GM10847 (cell line): ENCODE measurements around the gene TRIM63.

Experiments
- POLR2A ChIP-seq: IDR thresholded peaks from 2 replicates; pipeline ENCODE4 v1.6.1; 2011; ENCODE audit not compliant: insufficient read length; ENCODE audit errors: extremely low read depth

The TRIM63 gene

DNA sequence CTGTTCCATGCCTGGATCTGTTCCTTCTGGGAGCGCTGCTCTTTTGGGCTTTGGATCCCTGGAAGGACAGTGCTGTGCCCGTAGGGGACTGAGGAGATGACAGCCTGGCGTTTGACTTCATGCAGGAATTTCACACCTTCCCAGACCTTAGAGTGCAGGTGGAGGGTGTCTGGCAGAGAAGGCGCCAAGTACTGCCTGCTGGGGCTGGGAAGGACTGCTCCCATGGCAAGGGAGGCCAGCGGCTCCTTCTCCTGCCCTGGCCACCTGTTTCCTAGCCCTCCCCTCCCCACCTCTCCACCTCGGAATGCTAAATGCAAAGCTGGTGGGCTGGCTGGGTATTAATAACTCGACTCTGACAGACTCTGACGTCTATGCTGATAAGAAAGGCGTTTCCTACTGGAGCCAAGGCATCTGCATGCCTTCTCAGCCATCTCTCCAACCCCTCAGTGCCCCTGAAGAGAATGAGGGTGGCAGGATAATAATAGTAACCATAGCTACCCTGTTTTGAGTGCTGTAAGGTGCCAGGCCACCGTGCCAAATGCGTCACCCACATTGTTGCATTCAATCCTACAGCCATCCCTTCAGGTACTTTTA is 26.7 kb upstream of the TRIM63 start:
- no peak for TF ChIP-seq POLR2A

DNA sequence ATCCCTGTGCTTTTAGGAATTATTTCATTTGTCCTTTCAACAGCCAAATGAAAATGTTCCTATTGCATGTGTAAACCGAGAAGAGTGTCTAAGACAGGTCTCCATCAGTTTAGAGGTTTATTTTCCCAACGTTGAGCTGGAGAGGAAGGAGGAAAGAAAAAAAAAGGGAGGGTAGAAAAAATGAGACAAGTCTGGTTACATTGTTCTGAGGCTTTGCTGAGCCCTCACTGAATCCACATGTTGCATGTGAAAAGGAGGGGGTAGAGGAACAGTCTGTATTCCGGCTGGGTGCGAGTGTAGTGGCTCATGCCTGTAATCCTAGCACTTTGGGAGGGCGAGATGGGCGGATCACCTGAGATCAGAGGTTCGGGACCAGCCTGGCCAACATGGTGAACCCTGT is 25.0 kb upstream of the TRIM63 start:
- no peak for TF ChIP-seq POLR2A

DNA sequence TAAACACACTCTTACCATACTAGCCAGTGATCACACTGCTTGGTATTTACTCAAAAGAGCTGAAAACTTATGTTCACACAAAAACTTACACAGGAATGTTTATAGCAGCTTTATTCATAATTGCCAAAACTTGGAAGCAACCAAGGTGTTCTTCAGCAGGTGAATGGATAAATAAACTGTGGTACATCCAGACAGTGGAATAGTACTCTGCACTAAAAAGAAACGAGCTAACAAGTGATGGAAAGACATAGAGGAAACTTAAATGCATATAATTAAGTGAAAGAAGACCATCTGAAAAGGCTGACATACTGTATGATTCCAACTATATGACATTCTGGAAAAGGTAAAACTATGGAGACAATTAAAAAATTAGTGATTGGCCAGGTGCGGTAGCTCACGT is 23.5 kb upstream of the TRIM63 start:
- TF ChIP-seq POLR2A = no peak

DNA sequence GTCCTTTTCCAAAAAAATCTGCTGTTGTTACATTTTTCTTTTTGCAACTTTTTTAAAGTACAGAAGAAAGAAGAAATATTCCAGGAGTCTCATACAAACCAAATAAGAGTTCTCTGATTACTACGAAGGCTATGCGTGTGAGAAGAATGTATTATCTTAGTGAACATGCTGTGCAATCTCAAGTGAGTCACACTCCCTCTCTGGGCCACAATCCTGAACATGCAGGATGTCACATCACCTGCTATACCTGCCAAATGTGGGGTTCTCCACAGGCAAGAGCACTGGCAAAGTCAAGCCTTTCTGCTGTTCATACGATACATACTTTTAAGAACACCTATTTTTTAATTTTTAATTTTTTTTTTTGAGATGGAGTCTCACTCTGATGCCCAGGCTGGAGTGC is 21.7 kb upstream of the TRIM63 start:
- no peak for TF ChIP-seq POLR2A

DNA sequence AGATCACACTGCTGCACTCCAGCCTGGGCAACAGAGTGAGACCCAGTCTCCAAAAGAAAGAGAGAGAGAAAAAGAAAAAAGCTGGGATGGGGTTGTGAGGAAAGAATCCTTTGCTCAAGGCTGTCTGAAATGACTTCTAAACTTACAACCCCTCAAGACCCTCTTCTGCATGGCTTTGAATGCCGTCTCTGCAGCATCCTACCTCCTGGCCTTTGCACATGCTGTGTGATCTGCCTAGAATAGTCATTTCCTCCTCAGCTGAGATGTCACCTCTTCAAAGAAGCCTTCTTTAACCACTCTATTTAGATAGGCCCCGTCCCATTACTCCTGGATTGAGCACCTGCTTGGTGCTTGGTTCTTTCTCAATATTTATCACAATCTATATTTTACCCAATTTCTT is 17.4 kb upstream of the TRIM63 start:
- no peak for TF ChIP-seq POLR2A

DNA sequence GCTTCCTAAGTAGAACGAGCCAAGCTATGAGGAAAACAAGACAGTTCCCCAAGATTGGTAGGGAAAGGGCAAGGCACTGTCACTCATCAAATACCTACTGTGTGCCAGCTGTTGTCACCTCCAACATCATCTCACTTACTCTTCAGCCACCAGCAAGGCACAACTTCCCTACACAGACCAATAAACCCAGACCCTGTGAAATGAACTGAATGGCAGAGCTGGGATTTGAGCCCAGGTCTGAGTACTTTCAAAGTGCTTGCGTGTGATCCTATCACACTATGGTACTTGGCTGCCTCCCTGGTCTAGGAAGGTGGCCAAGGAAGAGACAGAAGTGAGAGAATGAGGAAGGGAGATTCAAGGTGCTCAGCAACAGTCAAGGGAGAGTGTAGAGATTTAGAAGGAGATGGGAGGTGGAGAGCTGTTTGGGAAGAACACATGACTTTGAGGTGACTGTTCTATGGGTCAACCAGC is 16.7 kb upstream of the TRIM63 start:
- no peak for TF ChIP-seq POLR2A

DNA sequence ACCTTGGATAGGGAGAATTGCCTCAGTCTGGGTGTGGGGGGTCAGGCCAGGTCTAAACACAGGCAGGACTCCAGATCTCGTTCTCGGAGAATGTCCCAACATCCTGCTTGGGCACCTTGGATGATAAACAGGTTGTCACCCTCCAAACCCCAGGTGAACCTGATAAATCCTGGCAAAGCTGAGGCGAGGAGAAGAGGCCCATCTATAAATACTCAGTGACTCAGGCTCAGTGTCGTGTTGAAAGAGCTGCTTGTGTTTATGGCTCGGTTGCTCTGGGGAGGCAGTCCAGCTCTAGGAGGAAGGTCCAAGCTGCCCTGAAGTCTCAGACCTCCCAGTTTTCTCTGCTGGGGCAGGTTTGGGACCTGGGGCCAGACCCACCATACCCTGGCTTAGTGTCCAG is 15.8 kb upstream of the TRIM63 start:
- TF ChIP-seq POLR2A = no peak

DNA sequence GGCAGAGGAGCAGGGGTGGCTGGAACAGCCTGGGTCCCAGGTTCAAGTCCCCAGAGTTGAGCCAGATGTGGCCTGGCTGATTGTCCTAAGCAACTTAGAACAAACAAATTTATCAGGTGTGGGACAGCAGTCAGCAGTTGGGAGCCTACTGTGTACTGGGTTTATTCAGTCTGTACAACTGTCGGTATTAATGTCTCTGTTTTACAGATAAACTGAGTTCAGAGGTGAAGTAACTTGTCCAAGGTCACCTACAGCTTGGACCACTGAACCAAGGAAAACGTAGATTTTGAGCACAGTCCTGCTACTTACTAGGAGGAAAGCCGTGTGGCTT is 14.6 kb upstream of the TRIM63 start:
- TF ChIP-seq POLR2A = no peak

DNA sequence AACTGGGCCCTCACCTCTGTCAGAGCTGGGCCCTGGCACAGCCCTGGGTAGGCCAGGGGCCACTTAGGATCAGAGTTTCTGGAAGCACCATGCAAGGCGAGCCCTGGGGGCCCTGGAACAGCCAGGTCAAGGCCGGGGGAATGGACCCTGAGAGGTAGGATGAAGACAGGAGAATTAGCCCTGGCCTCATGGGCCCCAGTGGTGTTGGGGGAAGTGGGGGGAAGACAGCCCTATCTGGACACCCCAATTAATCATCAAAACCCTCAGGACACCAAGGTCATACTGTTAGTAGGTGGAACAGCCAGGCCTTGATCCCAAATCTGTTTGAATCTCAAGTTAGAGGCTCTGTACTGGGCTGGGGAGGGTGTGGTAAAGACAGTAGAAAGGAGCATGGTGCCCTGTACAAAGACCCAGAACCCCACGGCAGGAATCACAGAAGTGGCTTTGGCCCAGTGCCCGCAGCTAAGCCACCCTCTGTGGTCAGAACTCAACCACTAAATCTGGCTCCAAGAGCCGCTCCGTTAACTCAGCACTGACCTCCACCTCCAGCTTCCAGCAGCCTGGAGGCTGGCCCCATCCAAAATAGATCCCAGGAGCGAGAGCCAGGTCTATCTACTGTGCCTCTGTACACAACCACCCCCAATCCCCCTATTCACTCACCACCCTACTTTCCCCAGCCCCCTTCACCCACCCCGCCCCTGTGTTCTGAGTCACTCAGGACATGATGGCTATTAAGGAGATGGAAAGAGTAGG is 14.0 kb upstream of the TRIM63 start:
- TF ChIP-seq POLR2A = no peak

DNA sequence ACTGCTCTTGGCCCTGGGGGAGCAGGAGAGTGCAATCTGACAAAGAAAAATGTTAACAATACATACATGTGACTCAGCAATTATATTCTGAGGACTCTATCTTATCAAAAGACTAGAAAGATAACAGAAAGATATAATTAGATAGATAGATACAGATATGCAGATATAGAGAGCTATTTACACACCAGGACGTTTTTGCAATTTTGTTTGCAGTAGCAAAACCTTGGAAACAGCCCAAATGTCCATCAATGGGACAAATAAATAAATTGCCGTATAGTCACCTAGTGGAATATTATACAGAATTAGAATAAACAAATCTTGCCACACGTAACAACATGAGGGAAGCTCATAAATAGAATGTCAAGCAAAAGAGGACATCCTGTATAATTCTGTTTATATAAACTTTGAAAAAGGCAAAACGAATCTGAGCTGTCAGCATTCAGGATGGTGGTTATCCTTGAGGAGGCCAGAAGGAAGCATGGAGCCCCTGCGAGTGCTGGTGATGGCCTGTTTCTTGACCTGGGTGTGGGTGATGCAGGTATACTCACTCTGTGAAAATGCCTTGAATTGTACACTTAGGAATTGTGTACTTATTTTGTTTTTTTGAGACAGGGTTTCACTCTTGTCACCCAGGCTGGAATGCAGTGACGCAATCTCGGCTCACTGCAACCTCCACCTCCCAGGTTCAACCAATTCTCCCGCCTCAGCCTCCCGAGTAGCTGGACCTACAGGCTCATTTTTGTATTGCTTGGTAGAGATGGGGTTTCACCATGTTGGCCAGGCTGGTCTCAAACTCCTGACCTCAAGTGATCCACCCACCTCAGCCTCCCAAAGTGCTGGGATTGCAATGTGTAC is 12.8 kb upstream of the TRIM63 start:
- no peak for TF ChIP-seq POLR2A

DNA sequence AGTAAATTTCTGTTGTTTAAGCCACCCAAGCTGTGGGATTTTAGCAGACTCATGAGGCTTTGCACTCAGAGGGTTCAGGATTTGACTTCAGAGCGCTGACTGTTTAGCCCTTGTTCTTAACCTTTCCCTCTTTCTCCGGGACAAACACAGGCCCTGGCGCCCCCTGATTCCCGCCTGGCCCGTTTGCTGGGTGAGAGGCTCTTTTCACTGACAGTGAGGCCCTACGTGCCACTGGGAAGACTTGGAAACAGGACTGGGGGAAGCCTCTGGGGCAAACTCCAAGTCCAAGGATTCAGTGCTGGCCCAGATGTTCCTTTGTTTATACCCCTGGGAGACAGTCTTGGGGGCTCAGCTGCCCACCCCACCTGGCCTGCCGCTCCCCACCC is 11.7 kb upstream of the TRIM63 start:
- TF ChIP-seq POLR2A = no peak

DNA sequence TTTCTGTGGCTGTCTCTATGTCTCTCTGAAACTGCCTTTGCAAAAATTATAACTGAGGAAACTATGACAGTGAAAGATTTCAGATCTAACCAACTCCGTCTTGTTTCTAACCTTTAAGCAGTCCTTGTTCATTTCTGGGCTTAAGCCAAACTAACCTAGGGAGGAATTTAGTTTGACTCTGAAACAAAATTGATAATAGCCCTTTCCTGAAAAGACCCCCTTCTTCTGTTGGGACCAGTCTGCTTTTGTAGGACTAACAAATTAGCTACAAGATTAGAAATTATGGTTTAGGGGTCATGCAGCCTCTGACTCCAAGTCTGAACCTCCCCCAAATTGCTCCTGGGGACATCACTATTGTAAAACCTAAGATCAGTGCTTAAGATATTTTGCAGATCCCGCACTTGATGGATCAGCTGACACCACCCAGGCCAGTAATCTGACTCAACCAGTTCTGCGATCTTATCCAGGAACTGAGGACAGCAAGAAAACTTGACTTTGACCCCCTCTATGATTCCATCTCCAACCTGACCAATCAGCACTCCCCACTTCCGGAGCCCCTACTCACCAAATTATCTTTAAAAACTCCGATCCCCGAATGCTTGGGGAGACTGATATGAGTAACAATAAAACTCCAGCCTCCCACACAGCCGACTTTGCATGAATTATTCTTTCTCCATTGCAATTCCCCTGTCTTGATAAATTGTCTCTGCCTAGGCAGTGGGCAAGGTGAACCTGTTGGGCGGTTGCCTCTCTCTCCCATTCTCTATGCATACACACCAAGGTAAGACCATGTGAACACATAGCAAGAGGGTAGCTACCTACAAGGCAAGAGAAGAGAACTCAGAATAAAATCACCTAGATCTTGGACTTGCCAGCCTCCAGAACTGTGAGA is 11.1 kb upstream of the TRIM63 start:
- TF ChIP-seq POLR2A = no peak

DNA sequence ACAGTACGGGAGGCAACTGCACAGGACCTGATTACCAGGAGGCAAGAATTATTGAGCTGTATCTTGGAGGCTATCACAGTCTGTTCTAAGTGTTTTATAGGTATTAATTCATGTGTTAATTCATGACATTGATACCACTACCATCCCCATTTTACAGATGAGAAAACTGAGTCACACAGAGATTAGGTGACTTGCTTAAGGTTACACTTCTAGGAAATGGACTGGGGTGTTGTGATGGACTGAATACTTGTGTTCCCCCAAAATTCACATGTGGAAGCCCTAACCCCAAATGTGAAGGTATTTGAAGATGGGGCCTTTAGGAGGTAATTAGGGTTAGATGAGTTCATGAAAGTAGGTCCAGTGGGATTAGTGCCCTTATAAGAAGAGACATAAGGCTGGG is 10.1 kb upstream of the TRIM63 start:
- TF ChIP-seq POLR2A = no peak

DNA sequence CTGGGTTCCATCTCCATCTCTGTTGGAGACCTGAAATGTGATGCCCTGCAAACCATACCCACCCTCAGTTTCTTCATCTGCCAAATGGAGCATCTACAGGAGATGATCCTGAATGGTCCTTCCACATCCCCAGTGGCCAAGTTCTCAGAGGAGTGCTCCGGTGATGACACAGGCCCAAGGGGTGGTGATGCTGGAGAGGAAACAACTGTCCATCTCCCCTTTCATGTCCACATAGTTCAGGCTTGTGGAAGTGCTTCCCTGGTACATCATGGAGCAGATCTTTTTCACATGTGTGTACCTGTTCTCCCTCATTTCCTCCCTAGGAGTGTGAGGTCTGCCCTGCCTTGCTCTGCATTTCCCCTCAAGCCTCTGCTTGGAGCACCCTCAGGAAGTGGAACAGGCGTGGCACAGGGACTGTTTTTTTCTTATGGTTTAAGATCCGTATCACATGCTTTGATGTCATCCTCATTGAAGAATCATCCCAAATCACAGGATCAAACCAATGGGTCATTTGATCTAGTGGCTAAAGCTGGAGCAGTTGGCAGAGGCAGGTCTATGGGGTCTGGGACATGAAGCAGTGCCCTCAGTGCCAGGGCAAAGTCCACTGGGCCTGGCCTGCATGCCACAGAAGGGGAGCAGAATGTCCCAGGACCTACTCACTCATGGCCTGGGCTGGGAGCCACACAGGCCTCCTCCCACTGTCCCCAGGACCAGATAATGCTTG is 8.2 kb upstream of the TRIM63 start:
- TF ChIP-seq POLR2A = no peak

DNA sequence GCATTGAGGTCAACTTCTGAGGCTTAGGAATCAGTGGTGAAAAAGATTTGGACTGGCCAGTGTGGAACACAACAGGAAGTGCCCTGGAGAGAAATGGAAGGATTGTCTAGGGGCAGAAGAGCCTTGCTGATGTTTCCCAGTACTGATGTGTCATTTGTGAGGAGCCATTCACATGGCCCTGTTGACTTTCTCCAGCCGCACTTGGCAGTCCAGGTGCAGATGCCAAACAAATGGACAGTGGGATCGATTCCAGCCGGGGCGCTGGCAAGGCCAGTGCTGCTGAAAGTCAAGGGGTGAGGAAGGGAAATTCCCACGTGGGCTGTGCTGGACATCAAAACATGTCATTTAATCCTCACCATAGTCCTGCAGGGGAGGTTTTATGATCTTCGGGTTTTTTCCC is 4.9 kb upstream of the TRIM63 start:
- TF ChIP-seq POLR2A = no peak

DNA sequence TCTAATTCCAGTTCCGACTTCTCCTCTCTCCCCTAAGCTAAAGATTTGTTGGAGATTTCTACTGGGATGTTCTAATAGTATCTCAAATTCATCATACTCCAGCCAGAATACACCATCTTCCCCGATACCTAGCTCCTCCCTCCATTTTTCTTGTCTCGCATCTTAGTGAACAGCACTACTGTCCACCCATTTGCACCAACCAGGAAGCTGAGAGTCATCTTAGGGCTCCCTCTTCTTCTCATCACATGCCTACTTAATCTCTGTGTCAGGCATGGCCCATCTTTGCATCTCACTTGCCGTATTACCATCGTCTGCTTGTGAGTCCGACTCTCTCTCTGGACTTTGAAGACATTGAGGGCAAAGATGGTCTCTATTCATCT is 3.5 kb upstream of the TRIM63 start:
- no peak for TF ChIP-seq POLR2A
